Erythroblast (primary cell): ENCODE results near the gene SLX4IP.

Experiments used
- GATA1 ChIP-seq: IDR thresholded peaks from 2 replicates; pipeline ENCODE4 v1.6.1; 2011; ENCODE audit warnings: low read depth, mild to moderate bottlenecking, control low read depth, low read length, moderate library complexity
- POLR2A ChIP-seq: IDR thresholded peaks from 2 replicates; pipeline ENCODE4 v1.6.1; 2011; ENCODE audit warnings: mild to moderate bottlenecking, low read length

DNA sequence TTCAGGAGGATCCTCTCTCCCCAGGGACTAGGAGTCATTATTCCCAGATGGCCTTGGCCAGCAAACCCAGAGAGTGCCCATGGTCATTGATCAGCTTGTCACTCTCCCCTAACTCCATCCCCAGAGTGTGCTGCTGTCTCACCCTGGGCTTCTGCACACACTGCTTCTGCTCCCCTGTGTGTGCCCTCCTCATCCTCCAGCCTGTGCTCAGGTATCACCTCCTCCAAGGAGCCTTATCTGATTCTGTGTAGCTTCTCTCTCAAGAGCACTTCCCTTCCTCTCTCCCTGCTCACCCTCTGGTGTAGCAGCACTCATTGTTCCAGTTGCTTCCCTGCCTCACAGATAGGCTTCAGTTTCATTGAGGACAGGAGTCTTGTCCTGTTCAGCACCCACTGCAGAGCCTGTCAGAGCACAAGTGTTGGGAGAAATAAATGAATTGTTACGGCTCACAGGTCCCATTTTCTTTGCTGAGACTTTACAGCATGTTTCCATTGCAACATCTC is 136.3 kb downstream of the SLX4IP start:
- no peak for TF ChIP-seq POLR2A
- no peak for TF ChIP-seq GATA1
